Caki2 (cell line): ENCODE measurements around the gene RTTN. TPM values are rescaled to one million over a fixed set of nuclear protein-coding genes. Genes with fewer than 3 reads are reported as not detected.
A peak's percentile ranks its signal among the peaks of the same experiment; 100 is the strongest.

ENCODE experiments used
- DNase-seq: peaks from one replicate; pipeline ENCODE4 v3.0.0-alpha.2; 2015; ENCODE audit warnings: low read depth
- in situ Hi-C: cut with HindIII; loops from 2 replicates; pipeline ENCODE4 v1.10.0; 2016; ENCODE audit warnings: low sequenced_read_pairs, low pct_unique_long_range_greater_than_20kb, mixed read lengths
- total RNA-seq: library from RNA; depleted of rRNA; stranded (reverse); fragments of >200 nt; shearing (Covaris generic); gene quantifications from 2 replicates; pipeline ENCODE4 v1.2.3, GENCODE V29; 2014; ENCODE audit warnings: low replicate concordance

Gene RTTN
- total RNA-seq, 1 experiment from 2014 or later, result 1.7 TPM

DNA sequence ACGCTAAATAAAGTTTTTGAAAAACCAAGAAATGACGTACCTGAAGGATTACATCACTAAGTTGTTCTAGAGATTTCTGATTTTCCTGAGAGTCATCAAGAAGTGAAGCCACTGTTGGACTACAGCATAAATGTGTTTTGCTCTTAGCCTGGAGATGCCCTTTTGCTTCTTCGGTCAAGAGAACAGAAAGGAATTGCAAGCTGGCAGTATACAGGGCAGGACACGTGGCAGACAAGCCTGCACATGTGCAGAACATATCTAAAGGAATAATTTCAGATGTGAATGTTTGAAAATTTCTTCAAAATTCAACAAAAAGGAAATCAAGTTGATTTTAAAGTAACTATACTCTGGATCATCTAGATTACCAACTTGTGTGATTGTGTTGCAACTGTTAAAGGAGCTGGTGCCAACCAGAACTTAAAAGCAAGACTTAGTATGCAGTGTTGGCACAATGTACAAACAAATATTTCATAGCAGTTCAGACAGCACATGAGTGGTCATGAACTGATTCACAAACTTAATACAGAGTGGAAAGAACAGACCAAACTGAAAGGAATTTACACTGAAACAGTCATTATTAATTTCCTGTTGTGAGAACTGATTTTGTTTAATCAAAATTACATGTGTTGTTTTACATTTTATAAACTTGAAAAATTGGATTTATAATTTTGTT, 157.4 kb downstream of the RTTN start:
- DNase-seq, result no peak
- in situ Hi-C loops, result no loop called here

DNA sequence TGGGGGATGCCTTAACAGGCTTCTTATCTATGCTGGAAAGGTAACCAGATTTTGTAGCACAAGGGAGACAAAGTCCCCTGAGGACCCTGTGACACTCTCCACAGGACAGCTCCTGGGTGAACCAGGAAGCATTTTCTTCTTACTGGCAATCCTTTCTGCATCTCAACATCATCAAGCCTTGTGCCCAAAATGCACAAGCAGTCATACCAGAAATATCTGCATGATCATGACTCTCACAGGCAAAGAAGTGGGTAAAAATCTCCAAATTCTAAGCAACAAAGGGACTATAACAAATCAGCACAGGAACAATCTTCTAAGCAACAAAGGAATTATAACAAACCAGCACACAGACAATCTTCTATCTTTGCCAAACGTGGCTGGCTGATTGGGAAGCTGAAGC, 158.7 kb downstream of the RTTN start:
- in situ Hi-C loops, result no loop called here
- DNase-seq, result no peak

DNA sequence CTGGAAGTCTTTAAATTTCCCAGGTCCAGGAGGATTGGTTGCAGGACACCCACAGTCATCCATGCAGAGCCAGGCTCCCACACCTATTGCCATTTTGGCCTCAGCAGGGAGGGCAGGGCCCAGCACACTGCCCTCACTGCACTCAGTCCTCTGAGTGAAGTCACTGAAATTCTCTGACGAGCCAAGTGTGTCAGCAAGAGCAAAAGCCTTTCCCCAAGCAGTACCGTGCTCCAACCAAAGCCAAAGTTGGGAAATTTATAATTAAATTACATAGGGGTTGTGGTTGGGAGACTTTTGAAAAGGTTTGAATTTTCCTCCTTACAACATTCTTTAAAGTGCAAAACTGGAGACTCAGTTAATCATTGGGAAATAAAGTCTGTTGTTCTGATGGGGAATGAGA, 159.3 kb downstream of the RTTN start:
- DNase-seq, result no peak
- in situ Hi-C loops, result no loop called here

DNA sequence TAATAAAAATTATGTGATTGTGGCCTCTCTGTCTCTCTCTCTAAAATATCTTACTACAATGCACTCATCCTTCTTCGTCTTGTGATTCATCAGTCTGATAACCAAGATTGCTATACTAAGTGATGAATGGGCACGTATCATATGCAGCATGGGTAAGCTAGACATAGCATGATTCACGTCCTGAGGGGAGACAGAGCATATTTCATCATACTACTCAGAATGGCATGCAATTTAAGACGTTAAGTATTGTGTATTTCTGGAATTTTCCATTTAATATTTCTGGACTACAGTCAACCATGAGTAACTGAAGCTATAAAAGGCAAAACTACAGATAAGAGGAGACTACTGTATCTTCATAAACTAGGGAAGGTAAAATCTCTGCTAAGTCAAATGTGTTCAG, 160.9 kb downstream of the RTTN start:
- in situ Hi-C loops, result no loop called here
- DNase-seq, result peak; percentile 18

DNA sequence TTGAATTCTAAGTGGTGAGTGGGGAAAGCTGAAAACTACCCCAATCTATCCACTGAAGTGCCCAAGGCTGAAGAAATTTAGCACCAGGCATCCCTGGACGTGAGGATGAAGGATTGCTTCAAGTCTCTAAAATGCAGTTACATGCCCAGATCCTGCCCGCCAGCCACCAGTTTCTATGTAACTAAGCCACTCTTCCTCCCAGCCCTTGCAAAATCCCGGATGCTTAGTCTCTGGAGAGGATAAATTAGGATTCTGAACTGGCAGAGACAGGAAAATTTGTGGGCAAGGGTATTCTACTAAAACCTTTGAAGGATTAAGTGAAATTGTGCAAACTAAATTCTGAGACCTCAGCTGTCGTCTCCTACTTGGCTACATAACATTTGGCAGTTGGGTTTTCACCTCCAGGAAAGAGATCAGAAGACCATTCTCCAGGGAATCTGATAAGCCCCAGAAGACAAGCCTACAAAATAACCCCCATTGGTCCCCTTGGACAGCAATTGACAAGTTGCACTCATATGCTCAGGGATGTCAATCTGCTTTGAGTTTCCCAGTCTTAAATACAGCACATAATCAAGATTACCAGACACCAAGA, 163.9 kb downstream of the RTTN start:
- in situ Hi-C loops, result no loop called here

DNA sequence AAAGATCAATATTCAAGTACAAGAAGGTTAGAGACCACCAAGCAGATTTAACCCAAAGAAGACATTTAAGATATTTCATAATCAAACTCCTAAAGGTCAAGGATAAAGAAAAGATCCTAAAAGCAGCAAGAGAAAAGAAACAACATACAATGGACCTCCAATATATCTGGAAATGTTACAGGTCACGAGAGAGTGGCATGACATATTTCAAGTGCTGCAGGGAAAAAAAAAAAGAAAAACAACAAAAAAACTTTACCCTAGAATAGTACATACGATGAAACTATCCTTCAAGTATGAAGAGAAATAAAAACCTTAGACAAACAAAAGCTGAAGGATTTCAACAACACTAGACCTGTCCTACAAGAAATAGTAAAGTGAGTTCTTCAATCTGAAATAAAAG, 166.3 kb downstream of the RTTN start:
- no peak for DNase-seq
- in situ Hi-C loops, result no loop called here

More for the DNA sequence above, 163.9 kb downstream of the RTTN start:
- DNase-seq, result no peak

DNA sequence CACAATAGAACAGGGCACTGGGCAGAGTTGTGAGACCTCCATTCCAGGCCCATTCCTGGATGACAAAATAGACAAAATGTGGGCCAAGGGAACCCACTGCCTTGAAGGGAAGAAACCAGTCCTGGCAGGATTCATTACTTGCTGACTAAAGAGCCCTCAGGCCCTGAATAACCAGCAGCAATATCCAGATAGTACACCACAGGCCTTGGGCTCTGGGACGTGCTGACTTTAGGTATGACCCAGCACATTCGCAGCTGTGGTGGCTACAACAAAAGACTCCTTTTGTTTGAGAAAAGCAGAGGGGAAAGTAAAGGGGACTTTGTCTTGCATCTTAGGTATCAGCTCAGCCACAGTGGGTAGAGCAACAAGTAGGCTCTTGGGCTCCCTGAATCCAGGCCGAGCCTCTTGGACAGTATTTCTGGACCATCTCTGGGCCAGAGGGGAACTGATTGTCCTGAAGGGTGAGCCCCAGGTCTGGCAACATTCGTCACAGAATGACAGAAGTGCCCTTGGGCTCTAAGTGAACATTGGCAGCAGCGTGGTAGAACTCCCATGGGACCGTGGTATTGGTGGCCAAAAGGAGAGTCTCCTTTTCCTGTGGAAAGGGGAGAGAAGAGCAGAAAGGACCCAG, 167.9 kb downstream of the RTTN start:
- in situ Hi-C loops, result no loop called here

DNA sequence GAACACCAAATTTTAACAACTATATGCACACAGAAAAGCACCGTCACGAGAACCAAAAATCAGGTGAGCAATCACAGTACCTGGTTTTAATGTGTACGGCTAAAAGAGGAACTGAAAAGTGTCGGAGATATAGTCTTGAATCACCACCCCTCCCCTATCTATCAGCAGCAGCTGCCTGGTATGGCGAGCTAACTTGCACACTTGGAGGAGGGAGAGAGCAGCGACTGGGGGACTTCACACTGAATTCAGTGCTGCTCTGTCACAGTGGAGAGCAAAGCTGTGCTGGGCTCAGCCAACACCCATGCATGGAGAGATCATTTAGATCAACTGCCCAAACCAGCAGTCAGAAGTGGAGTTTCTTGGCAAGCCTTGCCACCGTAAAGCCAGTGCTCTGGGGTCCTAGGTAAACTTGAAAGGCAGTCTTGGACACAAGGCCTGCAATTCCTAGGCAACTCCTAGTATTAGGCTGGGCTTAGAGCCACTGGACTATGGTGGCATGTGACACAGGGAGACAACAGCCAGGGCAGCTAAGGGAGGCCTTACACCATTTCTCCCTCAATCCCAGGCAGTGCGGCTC, 168.6 kb downstream of the RTTN start:
- no peak for DNase-seq
- in situ Hi-C loops, result no loop called here

More for the DNA sequence above, 167.9 kb downstream of the RTTN start:
- no peak for DNase-seq

DNA sequence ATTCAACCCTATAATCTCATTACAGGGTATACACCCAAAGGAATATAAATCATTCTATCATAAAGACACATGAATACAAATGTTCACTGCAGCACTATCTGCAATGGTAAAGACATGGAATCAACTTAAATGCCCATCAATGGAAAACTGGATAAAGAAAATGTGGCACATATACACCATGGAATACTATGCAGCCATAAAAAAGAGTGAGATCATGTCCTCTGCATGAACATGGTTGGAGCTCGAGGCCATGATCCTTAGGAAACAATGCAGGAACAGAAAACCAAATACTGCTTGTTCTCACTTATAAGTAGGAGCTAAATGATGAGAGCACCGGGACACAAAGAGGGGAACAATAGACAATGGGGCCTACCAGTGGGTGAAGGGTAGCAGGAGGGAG, 169.3 kb downstream of the RTTN start:
- no peak for DNase-seq
- in situ Hi-C loops, result no loop called here

DNA sequence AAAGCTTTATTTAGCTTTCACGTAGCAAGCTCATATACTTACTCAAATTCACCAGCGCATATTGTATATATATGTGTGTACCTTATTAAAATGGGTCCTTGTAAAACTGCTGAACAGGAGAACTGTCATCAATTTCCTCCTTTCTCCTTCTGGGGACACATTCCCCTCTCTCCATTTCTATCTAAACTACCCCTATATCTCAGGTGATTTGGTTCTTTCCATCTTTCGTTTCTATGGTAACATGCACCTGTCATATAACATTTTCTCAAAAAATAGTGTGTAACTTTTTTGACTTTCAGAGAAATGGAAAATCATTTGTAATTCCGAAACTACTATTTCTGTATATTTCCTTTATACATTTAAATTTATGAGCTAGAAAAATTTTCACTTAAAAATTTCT, 174.3 kb downstream of the RTTN start:
- in situ Hi-C loops, result no loop called here
- no peak for DNase-seq

DNA sequence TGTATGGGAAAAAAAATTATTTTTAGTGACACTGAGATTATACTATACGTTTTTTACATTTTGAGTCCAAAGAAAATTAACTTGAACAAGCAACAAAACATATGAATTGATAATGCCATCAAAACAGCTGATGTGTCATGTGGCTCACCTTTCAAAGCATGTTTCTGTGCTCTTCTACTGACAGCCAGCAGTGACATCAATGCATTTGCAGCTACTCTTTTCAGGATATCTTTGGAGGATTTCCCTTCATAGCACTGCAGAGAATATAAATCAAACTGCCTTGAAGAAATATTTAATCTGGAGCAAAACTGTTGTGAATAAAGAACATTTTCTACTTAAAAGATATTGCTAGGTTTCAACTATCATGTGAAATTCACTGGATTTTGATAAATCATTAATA, 174.8 kb downstream of the RTTN start:
- no peak for DNase-seq
- in situ Hi-C loops, result no loop called here

DNA sequence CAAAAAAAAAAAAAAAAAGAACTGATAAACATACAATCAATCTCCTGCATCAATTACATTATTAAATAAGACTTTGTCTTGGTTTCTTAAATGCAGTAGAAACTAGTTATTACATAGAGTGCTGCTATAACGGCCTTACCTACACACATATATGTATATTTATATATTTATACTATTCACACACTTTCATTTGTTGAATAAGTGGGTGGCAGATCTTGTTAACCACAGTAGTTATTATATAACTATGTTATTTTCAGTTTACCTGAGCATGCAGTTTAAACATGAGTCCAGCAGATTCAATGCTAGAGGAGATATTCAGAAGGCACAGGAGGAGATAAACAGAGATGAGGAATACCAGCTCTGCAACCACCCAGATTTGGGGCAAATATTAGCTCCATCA, 176.3 kb downstream of the RTTN start:
- in situ Hi-C loops, result no loop called here
- DNase-seq, result no peak

DNA sequence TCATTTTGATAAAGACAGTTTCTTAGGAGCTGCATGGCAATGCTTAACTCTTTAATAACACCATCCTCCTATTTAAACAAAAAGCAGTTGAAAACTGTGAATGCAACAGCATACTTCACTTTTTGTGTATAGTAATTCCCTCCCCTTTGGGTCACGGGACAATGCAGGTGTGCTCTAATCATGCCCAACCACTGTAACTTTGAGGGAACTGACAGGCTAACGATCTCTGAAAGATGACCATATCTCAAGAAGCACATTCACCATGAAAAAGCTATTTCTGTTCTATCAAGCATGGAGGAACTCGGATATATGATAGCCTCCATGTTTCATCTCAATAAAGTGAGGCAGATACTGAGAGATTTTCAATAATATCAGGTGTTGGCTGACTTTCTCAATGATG, 176.8 kb downstream of the RTTN start:
- in situ Hi-C loops, result no loop called here
- no peak for DNase-seq

DNA sequence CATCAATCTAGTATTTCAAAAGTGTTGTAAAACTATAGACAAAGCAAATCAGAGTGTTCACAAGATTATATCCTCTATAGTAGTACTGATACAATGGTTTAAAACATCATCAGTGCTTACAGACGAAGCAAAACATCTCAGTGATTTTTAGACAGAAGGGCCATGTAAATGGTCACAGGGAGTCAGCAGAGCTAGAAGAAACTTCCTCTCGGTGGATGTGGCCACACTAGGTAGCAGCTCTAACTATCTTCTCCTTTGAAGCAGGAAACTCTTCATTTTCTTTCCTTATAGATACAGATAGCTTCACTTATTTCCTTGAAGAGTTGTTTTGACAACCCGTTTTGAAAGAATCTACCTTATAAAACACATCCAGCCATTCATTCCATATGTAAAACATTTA, 177.4 kb downstream of the RTTN start:
- in situ Hi-C loops, result no loop called here
- no peak for DNase-seq

DNA sequence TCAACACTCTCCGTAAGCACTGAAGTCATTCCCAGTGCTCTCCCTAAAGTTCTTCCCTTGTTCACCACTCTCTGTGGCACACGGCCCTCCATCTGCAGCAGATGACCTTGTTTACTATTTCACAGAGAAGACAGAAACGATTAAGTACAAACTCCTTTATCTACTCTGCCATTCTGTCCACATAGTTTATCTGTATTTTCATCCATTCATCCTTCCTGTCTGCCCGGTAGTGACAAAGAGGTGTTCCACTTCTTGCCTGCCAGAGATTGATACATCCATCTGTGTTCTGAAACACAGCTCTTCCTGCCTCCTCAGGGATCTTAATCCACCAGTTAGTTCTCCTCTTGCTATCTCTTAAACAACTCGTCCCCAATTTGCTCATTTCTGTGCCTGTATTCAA, 179.9 kb downstream of the RTTN start:
- in situ Hi-C loops, result no loop called here
- DNase-seq, result no peak

DNA sequence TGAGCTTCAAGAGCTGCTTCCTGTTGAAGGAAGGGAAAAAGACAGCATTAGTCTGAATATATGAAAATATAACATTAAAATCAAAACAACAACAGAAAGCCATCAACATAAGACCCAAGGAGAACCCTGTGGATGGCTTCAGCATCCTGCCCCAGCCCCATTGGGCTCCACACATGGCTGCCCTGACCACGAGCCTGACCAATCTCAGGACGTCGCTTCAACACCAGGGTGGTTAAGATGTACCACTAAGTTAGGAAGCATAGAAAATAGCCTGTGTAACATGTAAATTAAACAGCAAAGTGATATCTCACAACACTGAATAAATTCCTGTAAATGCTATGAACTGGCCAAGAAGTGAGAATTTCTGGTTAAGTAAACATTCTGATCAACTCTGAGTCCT, 180.7 kb downstream of the RTTN start:
- no peak for DNase-seq
- in situ Hi-C loops, result no loop called here

DNA sequence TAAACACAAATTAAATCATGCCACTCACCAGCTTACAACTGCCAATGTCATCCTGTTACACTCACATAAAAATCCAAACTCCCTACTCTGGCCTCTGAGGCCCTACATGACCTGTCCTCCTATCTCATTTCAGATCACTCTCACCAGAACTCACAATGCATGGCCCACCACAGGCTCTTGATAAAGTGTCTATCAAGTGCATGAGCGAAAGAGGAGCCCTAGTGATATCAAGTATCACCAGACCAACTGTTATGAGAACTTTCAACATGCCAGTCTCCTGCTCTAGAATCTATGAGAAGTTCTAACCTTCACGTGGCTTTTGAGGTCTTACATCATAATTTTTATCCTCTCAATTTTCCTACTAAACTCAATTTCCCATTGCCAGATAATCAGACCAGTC, 181.4 kb downstream of the RTTN start:
- in situ Hi-C loops, result no loop called here
- no peak for DNase-seq

DNA sequence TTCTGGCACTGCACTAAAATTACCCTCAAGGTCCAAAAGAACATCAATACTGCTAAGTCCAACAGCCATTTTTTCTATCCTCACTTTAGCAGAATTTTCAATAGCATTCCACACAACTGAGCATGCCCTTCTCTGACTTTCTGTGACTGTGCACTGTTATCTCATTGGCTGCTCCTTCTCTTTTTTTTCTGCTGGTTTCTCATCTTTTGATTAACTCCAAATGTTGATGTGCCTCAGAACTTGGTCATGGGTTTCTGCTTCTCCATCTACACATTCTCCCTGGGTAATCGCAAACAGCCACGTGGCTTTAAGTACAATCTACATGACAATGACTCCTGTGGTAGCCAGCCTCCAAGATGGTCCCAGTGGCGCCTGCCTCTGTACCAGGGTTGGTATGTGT, 182.9 kb downstream of the RTTN start:
- in situ Hi-C loops, result no loop called here
- DNase-seq, result no peak

DNA sequence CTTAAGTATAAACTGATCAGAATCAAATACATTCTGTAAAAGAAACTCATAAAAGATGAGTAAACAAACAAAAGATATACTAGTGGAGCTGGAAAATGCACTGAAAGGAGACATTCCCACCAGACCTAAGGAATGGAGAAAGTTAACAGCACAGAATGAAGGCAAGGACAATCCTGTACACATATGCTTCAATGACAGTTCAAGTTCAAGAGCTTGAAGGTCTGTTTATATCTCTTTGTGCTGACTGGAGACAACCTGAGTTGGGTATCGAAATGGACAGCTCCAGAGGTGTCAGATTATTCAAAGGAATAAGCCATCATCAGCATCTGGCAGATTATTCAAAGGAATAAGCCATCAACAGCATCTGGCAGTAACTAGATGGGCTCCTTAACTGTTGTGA, 184.0 kb downstream of the RTTN start:
- in situ Hi-C loops, result no loop called here
- no peak for DNase-seq

DNA sequence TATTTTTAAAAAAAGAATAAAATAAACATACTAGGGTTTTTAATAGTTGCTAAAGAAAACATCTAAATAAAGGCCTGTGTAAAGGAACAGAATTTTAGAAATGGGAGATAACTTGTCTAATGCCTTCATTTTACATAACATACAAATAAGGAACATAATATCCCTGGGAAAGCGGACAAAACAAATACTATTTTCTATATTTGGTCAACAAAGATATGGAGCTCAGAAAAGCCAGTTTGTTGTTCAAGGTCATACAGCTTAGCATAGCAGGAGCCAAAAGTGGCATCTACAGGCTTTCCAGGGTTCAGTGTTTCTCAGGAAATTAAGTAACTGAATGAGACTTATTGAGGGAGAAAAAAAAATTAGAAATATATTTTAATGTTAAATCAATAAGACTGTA, 184.4 kb downstream of the RTTN start:
- no peak for DNase-seq
- in situ Hi-C loops, result no loop called here
